ENCODE data around the gene CHTF8. TPM values are rescaled to one million over a fixed set of nuclear protein-coding genes. Genes with fewer than 3 reads are reported as not detected.
"Not testable (repeated sequence)": the region's sequence is repeated elsewhere in the genome, so short reads cannot be mapped to it uniquely, and the experiment has no call there.

CHTF8 gene
- total RNA-seq = 89.6 TPM

- ATAC-seq = peak; percentile 93
These were observed at the start of gene CHTF8, which contains the start of gene UTP4 for GRCh38 chr16:69132424-69133252. Gene CHTF8 (minus strand): TSS chr16:69132588. CDS start chr16:69121458, 11,130 bp downstream. Gene UTP4 (plus strand): TSS chr16:69132649. CDS start chr16:69133460, 811 bp downstream.

GRCh38 chr16:69180011-69180338 is 47.6 kb upstream of the CHTF8 start:
- no peak for ATAC-seq

- peak; percentile 70 for ATAC-seq
These were observed 47.1 kb upstream of the CHTF8 start for GRCh38 chr16:69179328-69180010.

GRCh38 chr16:69176033-69176800 is 43.8 kb upstream of the CHTF8 start:
- no peak for ATAC-seq

DNA sequence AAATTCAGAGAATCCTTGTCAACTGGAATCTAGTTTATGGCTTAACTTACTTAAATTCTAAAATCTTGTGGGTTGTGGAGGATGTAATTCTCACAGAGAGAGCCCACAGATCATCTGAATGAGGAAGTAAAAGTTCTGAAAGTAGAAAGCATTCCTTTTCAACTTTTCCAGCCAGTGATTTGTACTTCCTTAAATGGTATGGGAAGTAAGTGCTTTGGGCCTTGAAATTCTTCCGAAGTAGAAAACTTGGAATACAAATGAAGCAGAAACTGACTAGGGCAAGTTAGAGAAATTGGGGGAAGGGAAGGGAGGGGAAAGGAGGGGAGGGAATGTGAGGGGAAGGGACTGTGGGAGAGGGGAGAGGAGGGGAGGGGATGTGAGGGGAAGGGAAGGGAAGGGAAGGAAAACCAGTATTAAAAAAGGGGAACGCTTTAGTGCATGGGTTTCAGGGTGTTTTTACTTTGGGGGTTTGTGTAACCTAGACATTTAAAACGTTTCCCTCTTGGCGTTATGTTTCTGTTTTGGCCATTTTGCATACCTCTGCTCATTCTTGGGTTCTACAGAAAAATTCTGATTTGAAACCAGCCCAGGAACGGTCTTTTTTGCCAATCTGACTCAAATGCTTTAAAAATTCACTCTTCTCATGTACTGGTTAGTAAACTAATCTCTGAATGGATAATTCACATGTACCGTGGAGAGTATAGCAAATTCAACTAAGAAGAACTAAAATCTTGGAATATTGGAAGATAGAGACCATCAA is 39.1 kb upstream of the CHTF8 start:
- no peak for ATAC-seq

DNA sequence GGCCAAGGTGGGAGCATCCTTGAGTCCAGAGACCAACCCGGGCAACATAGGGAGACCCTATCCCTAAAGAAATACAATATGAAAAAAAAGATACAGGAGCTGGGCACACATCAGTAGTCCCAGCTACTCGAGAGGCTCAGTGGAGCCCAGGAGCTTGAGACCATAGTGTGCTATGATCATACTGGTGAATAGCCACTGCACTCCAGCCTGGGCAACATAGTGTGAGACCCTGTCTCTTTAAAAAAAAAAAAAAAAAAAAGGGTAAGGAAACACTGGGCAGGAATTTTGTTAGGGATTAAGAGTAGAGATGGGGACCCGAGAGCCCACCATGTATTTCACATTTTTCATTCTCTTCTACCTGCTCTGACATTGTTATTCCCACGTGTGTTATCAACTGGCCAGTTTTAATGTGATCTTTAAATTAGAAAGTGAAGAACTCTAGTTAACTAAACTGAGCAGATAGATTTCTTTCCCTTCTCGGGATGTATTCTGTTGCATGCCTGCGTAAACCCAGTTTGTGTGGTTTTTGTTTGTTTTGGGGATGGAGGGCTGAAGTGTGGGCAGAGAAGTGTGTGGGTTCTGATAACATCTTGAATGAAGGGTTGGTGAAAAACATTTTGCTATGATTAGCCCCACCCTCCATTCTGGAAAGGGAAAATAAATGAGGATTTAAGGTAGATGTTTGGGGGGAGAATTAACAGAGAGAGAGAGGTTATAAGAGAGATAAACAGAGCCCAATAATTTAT is 37.4 kb upstream of the CHTF8 start:
- ATAC-seq = no peak

- ATAC-seq = no peak
These were observed 36.7 kb upstream of the CHTF8 start for GRCh38 chr16:69169051-69169450.

- peak; percentile 41 for ATAC-seq
These were observed 34.9 kb upstream of the CHTF8 start for GRCh38 chr16:69166946-69167930.

GRCh38 chr16:69166221-69166833 is 33.9 kb upstream of the CHTF8 start:
- ATAC-seq = peak; percentile 25

GRCh38 chr16:69165584-69165983 is 33.2 kb upstream of the CHTF8 start:
- no peak for ATAC-seq

GRCh38 chr16:69160192-69160591 is 27.8 kb upstream of the CHTF8 start:
- ATAC-seq = no peak

- no peak for ATAC-seq
These were observed 24.8 kb upstream of the CHTF8 start for GRCh38 chr16:69157196-69157595.

- peak; percentile 71 for ATAC-seq
These were observed 17.9 kb upstream of the CHTF8 start for GRCh38 chr16:69150146-69150865.

DNA sequence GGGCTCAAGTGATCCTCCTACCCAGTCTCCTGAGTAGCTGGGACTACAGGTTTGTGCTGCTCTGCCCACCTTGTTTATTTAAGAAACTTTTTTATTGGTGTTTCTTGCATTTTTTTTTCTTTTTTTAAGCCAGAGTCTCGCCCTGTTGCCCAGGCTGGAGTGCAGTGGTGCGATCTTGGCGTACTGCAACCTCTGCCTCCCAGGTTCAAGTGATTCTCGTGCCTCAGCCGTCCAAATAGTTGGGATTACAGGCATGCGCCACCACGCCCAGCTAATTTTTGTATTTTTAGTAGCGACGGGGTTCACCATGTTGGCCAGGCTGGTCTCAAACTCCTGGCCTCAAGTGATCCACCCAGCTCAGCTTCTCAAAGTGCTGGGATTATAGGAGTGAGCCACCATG is 17.2 kb upstream of the CHTF8 start:
- ATAC-seq = not testable (repeated sequence)

GRCh38 chr16:69145658-69146057 is 13.3 kb upstream of the CHTF8 start:
- no peak for ATAC-seq

GRCh38 chr16:69143116-69143515 is 10.7 kb upstream of the CHTF8 start:
- ATAC-seq = peak; percentile 51

DNA sequence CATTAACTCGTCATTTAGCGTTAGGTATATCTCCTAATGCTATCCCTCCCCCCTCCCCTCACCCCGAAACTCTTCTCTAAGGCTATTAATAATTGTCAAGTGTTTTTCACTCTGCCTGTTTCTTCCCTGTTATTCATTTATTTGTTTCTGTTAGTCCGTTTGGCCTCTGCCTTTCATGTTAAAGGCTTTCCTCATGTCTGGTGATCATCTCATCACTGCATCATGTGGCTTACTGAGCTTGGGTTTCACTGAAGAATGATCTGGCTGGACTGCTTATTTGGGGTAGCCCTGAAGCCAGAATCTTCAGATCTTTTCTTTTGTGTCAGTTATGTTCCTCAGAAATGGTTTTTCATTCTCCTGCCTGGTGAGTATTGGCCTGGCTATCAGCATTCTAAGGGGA is 9.5 kb upstream of the CHTF8 start:
- no peak for ATAC-seq

DNA sequence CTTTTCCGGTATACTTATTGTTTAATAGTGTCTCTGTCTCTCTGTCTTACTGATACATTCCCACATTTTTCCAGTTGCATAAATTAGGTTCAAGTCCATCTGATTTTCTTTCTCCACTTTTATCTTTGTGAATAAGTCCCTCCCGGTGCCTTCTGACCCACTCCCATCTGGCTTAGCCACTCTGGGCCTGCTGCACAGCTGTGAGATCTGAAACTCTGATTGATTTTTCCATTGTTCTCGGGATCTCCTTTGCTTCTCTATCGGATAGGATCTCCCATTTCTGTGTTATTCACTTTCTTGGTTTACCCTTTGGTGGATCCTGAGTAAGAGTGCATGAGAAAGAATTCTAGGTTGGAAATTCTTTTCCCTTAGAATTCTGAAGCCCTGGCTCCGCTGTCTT is 8.6 kb upstream of the CHTF8 start:
- no peak for ATAC-seq

- ATAC-seq = not testable (repeated sequence)
These were observed 7.1 kb upstream of the CHTF8 start for GRCh38 chr16:69139464-69139863.
